ENCODE measurements around the gene ZP4.

The ZP4 gene

GRCh38 chr1:237890822-237891221 lies at the start of gene ZP4:
TSS of gene ZP4 (minus strand) at chr1:237890922. CDS start at chr1:237890635, 287 bp downstream.
- DNase-seq, result no peak

- DNase-seq, result no peak
Observed at GRCh38 chr1:237938553-237938952, 47.8 kb upstream of the ZP4 start.

GRCh38 chr1:237938068-237938467 lies 47.3 kb upstream of the ZP4 start:
- no peak for DNase-seq

- DNase-seq, result no peak
Observed at GRCh38 chr1:237932816-237933215, 42.1 kb upstream of the ZP4 start.

- DNase-seq, result no peak
Observed at GRCh38 chr1:237931581-237931980, 40.9 kb upstream of the ZP4 start.

- no peak for DNase-seq
Observed at GRCh38 chr1:237927198-237927597, 36.5 kb upstream of the ZP4 start.

- no peak for DNase-seq
Observed at GRCh38 chr1:237921306-237921705, 30.6 kb upstream of the ZP4 start.

GRCh38 chr1:237913345-237913744 lies 22.6 kb upstream of the ZP4 start:
- no peak for DNase-seq

- DNase-seq, result no peak
Observed at GRCh38 chr1:237911911-237912310, 21.2 kb upstream of the ZP4 start.

- DNase-seq, result no peak
Observed at GRCh38 chr1:237910834-237911233, 20.1 kb upstream of the ZP4 start.

- DNase-seq, result no peak
Observed at GRCh38 chr1:237903961-237904360, 13.2 kb upstream of the ZP4 start.

GRCh38 chr1:237902960-237903743 lies 12.4 kb upstream of the ZP4 start:
- no peak for DNase-seq

GRCh38 chr1:237901299-237901934 lies 10.7 kb upstream of the ZP4 start:
- DNase-seq, result no peak

GRCh38 chr1:237895630-237896029 lies 4.9 kb upstream of the ZP4 start:
- no peak for DNase-seq

GRCh38 chr1:237894131-237894530 lies 3.4 kb upstream of the ZP4 start:
- DNase-seq, result no peak

GRCh38 chr1:237891979-237892378 lies 1.3 kb upstream of the ZP4 start:
- no peak for DNase-seq

GRCh38 chr1:237891266-237891665 lies 544 bp upstream of the ZP4 start:
- DNase-seq, result no peak

- no peak for DNase-seq
Observed at GRCh38 chr1:237890416-237890815, 306 bp downstream of the ZP4 start.

GRCh38 chr1:237888143-237888542 lies 2.6 kb downstream of the ZP4 start:
- no peak for DNase-seq

GRCh38 chr1:237887542-237887941 lies 3.2 kb downstream of the ZP4 start:
- DNase-seq, result no peak

- DNase-seq, result no peak
Observed at GRCh38 chr1:237884237-237884636, 6.5 kb downstream of the ZP4 start.

- DNase-seq, result no peak
Observed at GRCh38 chr1:237879195-237879594, 11.5 kb downstream of the ZP4 start.

- DNase-seq, result no peak
Observed at GRCh38 chr1:237878406-237878805, 12.3 kb downstream of the ZP4 start.

- DNase-seq, result no peak
Observed at GRCh38 chr1:237877631-237878030, 13.1 kb downstream of the ZP4 start.

All from C1 segment of cervical spinal cord (tissue), 14 donors.